SK-N-SH treated with all-trans-retinoic acid at 6 μM for 48 hours (cell line): ENCODE data around the gene YTHDF2.
"Not testable (repeated sequence)": the region's sequence is repeated elsewhere in the genome, so short reads cannot be mapped to it uniquely, and the experiment has no call there.

Source experiments
- ATAC-seq: fragments of 200-7000 bp; cut with Tn5 transposase; 3 replicates; pipeline ENCODE4 v1.9.1; 2020; ENCODE audit warnings: mild to moderate bottlenecking, moderate library complexity
- ARNTL ChIP-seq: fragments of 450-650 bp; formaldehyde crosslinking; IDR thresholded peaks from 2 replicates; pipeline ENCODE4 v1.5.0; 2020; ENCODE audit warnings: low read depth, mild to moderate bottlenecking, moderate library complexity, borderline replicate concordance
- BACH2 ChIP-seq: fragments of 250-450 bp; sonication (Bioruptor Pico); IDR thresholded peaks from 2 replicates; pipeline ENCODE4 v1.9.0; 2021; ENCODE audit warnings: mild to moderate bottlenecking, borderline replicate concordance
- CREB5 ChIP-seq: fragments of 250-450 bp; sonication (Bioruptor Pico); IDR thresholded peaks from 2 replicates; pipeline ENCODE4 v1.5.1; 2020; ENCODE audit warnings: low read depth, mild to moderate bottlenecking, moderate library complexity
- CSDC2 ChIP-seq: fragments of 250-450 bp; sonication (Bioruptor Pico); IDR thresholded peaks from 2 replicates; pipeline ENCODE4 v1.5.0; 2020; ENCODE audit warnings: mild to moderate bottlenecking, moderate library complexity
- ESRRG ChIP-seq: fragments of 250-450 bp; sonication (Bioruptor Pico); IDR thresholded peaks from 2 replicates; pipeline ENCODE4 v1.6.1; 2021; ENCODE audit warnings: mild to moderate bottlenecking
- GLIS3 ChIP-seq: fragments of 250-450 bp; sonication (Bioruptor Pico); IDR thresholded peaks from 2 replicates; pipeline ENCODE4 v1.5.0; 2020; ENCODE audit warnings: mild to moderate bottlenecking, moderate library complexity
- ISL1 ChIP-seq: fragments of 250-450 bp; sonication (Bioruptor Pico); IDR thresholded peaks from 2 replicates; pipeline ENCODE4 v2.1.2; 2022; ENCODE audit warnings: mild to moderate bottlenecking, moderate library complexity
- OSR1 ChIP-seq: fragments of 250-450 bp; sonication (Bioruptor Pico); IDR thresholded peaks from 2 replicates; pipeline ENCODE4 v1.8.0; 2022; ENCODE audit warnings: moderate library complexity, mild to moderate bottlenecking, inconsistent platforms
- PATZ1 ChIP-seq: fragments of 250-450 bp; sonication (Bioruptor Pico); IDR thresholded peaks from 2 replicates; pipeline ENCODE4 v1.8.0; 2020; ENCODE audit warnings: mild to moderate bottlenecking, moderate library complexity, borderline replicate concordance
- POU6F1 ChIP-seq: fragments of 250-450 bp; sonication (Bioruptor Pico); IDR thresholded peaks from 2 replicates; pipeline ENCODE4 v1.8.0; 2021; ENCODE audit warnings: low read depth, mild to moderate bottlenecking, moderate library complexity, borderline replicate concordance
- PPARA ChIP-seq: fragments of 250-450 bp; sonication (Bioruptor Pico); IDR thresholded peaks from 2 replicates; pipeline ENCODE4 v1.5.0; 2020; ENCODE audit warnings: mild to moderate bottlenecking, borderline replicate concordance
- RARB ChIP-seq: fragments of 250-450 bp; sonication (Bioruptor Pico); IDR thresholded peaks from 2 replicates; pipeline ENCODE4 v1.8.0; 2021; ENCODE audit warnings: mild to moderate bottlenecking, moderate library complexity
- SNAI2 ChIP-seq: fragments of 250-450 bp; sonication (Bioruptor Pico); IDR thresholded peaks from 2 replicates; pipeline ENCODE4 v1.5.0; 2020; ENCODE audit warnings: mild to moderate bottlenecking, moderate library complexity
- TCF4 ChIP-seq: fragments of 250-450 bp; sonication (Bioruptor Pico); IDR thresholded peaks from 2 replicates; pipeline ENCODE4 v1.8.0; 2021; ENCODE audit warnings: mild to moderate bottlenecking, moderate library complexity, borderline replicate concordance
- TOX ChIP-seq: fragments of 250-450 bp; sonication (Bioruptor Pico); IDR thresholded peaks from 2 replicates; pipeline ENCODE4 v1.8.0; 2021; ENCODE audit warnings: mild to moderate bottlenecking, moderate library complexity, borderline replicate concordance
- ZC3H10 ChIP-seq: fragments of 250-450 bp; sonication (Bioruptor Pico); IDR thresholded peaks from 2 replicates; pipeline ENCODE4 v1.5.1; 2021; ENCODE audit warnings: mild to moderate bottlenecking, moderate library complexity
- ZFP3 ChIP-seq: fragments of 250-450 bp; sonication (Bioruptor Pico); IDR thresholded peaks from 2 replicates; pipeline ENCODE4 v1.5.0; 2020; ENCODE audit warnings: mild to moderate bottlenecking, moderate library complexity
- ZFP30 ChIP-seq: fragments of 450-650 bp; formaldehyde crosslinking; IDR thresholded peaks from 2 replicates; pipeline ENCODE4 v1.5.0; 2022; ENCODE audit warnings: mild to moderate bottlenecking, moderate library complexity
- ZNF565 ChIP-seq: fragments of 450-650 bp; formaldehyde crosslinking; conservative IDR thresholded peaks from 2 replicates; pipeline ENCODE4 v1.5.0; 2020; ENCODE audit warnings: low read depth, mild to moderate bottlenecking, moderate library complexity
- ZNF70 ChIP-seq: fragments of 450-650 bp; formaldehyde crosslinking; IDR thresholded peaks from 2 replicates; pipeline ENCODE4 v1.5.0; 2020; ENCODE audit warnings: mild to moderate bottlenecking, moderate library complexity
- ZNF8 ChIP-seq: fragments of 450-650 bp; formaldehyde crosslinking; IDR thresholded peaks from 2 replicates; pipeline ENCODE4 v1.5.0; 2020; ENCODE audit warnings: mild to moderate bottlenecking, moderate library complexity

Gene YTHDF2

GRCh38 chr1:28759257-28759656, 22.5 kb downstream of the YTHDF2 start:
- ATAC-seq: no peak
- TF ChIP-seq OSR1 (CRISPR knock-in tag) (no peak), ZNF70 (CRISPR knock-in tag) (no peak), ESRRG (CRISPR knock-in tag) (no peak), RARB (CRISPR knock-in tag) (no peak), ZNF565 (no peak), ZFP3 (no peak), ZFP30 (CRISPR knock-in tag) (no peak)
- TF ChIP-seq, all 23 proteins: peak for 0

- TF ChIP-seq ZNF8 (CRISPR knock-in tag) (no peak), ZNF565 (no peak), SNAI2 (CRISPR knock-in tag) (no peak), RARB (CRISPR knock-in tag) (no peak), ZNF70 (CRISPR knock-in tag) (no peak), ISL1 (CRISPR knock-in tag) (no peak), TOX (CRISPR knock-in tag) (no peak), OSR1 (CRISPR knock-in tag) (no peak), TCF4 (CRISPR knock-in tag) (no peak), ZFP30 (CRISPR knock-in tag) (no peak), PPARA (no peak), BACH2 (CRISPR knock-in tag) (no peak), ZC3H10 (CRISPR knock-in tag) (no peak), GLIS3 (CRISPR knock-in tag) (no peak), POU6F1 (no peak), ARNTL (no peak), ESRRG (CRISPR knock-in tag) (no peak), CREB5 (CRISPR knock-in tag) (no peak), ZFP3 (no peak)
- no peak for ATAC-seq
Observed at GRCh38 chr1:28761189-28761588, 24.4 kb downstream of the YTHDF2 start.

GRCh38 chr1:28766532-28767183, 29.9 kb downstream of the YTHDF2 start:
- no peak for ATAC-seq
- TF ChIP-seq GLIS3 (CRISPR knock-in tag): no peak

GRCh38 chr1:28770601-28771165, 33.9 kb downstream of the YTHDF2 start:
- no peak for ATAC-seq

GRCh38 chr1:28771921-28772320, 35.2 kb downstream of the YTHDF2 start:
- not testable (repeated sequence) for ATAC-seq

More at GRCh38 chr1:28770601-28771165, 33.9 kb downstream of the YTHDF2 start:
- TF ChIP-seq PATZ1 (CRISPR knock-in tag) (no peak), ZNF565 (no peak), ESRRG (CRISPR knock-in tag) (no peak), ZC3H10 (CRISPR knock-in tag) (no peak), ZFP30 (CRISPR knock-in tag) (no peak)

- no peak for ATAC-seq
- TF ChIP-seq PATZ1 (CRISPR knock-in tag) (no peak), SNAI2 (CRISPR knock-in tag) (no peak), ARNTL (no peak), TCF4 (CRISPR knock-in tag) (no peak), ZC3H10 (CRISPR knock-in tag) (no peak), RARB (CRISPR knock-in tag) (no peak), ZNF565 (no peak), ZNF8 (CRISPR knock-in tag) (no peak), GLIS3 (CRISPR knock-in tag) (no peak), TOX (CRISPR knock-in tag) (no peak), OSR1 (CRISPR knock-in tag) (no peak), ZFP3 (no peak), POU6F1 (no peak), CSDC2 (CRISPR knock-in tag) (no peak), CREB5 (CRISPR knock-in tag) (no peak), ISL1 (CRISPR knock-in tag) (no peak), PPARA (no peak)
Observed at GRCh38 chr1:28773105-28773504, 36.4 kb downstream of the YTHDF2 start.
